NCI-H2196 (cell line): ENCODE data around the gene COL4A5.
"Not testable (repeated sequence)": the region's sequence is repeated elsewhere in the genome, so short reads cannot be mapped to it uniquely, and the experiment has no call there.

Experiments
- DNase-seq: peaks from one replicate; lab custom pipeline; 2025; ENCODE audit not compliant: unreplicated experiment; lab: John Stamatoyannopoulos, UW

The COL4A5 gene

DNA sequence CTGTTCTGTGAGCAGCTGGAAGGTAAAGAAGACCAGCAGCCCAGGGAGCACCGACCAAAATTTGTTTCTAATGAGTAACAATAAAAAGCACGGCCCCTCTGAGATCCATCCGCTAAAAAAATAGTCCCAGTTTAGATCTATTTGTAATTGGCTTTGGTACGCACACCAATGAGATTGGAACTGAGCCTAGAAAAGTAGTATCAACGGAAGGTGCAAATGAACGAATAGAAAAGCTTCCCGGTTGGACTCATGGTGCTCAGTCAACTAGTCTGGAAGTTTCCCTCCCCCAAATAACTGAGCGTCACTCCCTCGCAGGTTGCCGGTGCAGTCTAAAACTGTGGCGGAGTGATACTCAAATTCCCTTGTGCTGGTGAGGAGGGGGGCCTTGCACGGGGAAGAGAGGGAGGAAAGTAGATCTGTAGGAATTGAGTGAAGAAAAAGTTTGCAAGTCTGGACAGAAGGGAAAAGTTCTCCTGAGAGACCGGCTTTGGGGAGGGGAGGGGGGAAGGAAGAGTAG, at the start of gene COL4A5:
COL4A5 (plus strand) TSS at position 413 of the 517 bp plus-strand sequence. CDS start 288 bp downstream, outside the sequence.
- peak; percentile 74 for DNase-seq

DNA sequence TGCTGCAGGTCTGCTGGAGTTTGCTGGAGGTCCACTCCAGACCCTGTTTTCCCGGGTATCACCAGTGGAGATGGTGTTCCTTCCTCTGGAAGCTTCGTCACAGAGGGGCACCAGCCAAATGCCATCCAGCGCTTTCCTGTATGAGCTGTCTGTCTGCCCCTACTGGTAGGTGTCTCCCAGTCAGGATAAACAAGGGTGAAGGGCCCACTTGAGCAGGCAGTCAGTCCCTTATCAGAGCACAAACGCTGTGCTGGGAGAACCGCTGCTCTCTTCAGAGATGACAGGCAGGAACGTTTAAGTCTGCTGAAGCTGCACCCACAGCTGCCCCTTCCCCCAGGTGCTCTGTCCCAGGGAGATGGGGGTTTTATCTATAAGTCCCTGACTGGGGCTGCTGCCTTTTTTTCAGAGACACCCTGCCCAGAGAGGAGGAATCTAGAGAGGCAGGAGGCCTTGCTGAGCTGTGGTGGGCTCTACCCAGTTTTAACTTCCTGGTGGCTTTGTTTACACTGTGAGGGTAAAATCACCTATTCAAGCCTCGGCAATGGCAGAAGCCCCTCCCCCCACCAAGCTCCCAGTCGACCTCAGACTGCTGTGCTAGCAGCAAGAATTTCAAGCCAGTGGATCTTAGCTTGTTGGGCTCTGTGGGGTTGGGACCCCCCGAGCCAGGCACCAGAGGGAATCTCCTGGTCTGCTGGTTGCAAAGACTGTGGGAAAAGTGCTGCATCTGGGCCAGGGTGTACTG, 48.5 kb upstream of the COL4A5 start:
- DNase-seq, result not testable (repeated sequence)

DNA sequence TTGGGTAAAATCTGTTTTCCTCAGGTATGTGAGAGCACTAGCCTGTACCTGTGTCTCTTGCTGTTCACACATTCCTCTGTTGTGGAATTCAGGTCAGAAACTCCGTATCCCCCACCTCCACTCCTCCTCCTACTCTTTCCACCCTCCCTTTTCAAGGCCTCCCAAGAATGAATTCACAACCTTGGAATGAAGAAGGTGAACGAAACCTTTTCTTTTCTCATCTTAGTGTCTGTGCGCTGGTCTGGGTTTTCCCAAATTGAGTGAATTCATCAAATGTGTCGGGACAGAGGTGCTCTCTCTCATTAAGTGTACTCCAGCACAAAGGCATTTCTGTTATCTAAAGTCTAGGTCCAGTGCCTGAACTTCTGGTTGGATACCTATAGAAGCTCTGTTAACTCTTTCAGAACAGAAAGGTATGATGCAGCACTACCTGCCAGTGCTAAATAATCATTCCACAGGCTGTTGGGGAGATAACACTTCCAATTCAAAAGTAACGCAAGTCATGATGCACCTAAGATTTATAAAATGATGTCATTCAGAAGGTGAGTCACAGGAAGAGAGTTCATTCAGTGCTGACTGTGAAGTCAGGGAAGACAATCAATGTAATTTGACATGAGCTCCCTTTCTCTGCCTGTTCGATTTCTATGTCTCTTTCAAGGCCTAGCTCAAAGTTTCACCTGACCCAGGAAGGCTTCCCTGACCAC, 43.3 kb upstream of the COL4A5 start:
- no peak for DNase-seq

DNA sequence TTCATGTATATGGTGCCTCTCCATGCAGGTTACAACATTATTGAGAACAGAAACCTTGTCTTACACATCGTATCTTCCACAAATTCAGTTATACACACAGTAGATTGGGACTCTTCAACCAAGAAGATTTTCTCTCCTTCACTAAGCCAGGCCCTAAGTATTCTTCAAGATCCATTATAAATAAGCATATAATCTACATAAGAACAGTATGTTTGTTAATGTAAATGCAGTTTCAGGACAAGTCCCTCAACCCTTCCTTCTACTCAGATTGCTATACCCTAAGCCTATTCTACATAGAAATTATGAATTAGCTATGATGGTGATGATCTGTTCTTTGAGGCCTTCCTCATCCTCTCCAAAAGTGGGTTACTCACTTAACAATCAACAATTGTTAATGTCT, 42.7 kb upstream of the COL4A5 start:
- no peak for DNase-seq

DNA sequence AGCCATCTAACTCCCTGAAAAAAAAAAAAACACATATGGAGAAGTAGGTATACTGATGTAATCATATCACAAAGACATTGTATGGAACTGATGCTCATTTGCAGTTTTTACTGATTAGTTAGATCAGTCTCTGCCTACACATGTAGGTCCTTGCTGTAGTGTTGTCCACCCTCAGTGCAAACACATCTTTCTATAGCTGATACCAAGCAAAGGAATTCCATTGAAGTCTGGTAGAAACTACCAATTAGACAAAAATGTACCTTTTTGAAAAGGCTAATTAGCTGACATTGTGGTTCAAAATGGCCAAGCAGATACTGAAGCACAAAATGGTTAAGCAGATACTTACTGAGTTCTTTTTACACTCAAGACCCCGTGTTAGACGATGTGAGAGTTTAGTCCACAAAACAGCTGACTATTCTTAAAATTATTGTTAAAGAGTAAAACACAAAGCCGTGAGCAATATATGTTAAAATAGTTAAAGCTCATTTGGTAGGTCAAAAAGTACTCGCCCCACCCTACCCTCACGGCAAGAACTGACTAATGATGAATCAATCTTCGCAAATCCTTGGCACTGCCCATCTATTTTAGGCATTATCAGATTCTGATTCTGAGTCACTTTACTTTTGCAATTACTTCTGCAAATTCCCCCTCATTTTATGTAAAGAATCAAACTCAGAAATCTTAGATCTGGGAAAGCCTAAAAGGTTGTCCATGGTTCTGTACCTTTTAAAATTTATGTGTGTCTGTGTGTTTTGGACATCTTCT, 41.8 kb upstream of the COL4A5 start:
- DNase-seq, result no peak

DNA sequence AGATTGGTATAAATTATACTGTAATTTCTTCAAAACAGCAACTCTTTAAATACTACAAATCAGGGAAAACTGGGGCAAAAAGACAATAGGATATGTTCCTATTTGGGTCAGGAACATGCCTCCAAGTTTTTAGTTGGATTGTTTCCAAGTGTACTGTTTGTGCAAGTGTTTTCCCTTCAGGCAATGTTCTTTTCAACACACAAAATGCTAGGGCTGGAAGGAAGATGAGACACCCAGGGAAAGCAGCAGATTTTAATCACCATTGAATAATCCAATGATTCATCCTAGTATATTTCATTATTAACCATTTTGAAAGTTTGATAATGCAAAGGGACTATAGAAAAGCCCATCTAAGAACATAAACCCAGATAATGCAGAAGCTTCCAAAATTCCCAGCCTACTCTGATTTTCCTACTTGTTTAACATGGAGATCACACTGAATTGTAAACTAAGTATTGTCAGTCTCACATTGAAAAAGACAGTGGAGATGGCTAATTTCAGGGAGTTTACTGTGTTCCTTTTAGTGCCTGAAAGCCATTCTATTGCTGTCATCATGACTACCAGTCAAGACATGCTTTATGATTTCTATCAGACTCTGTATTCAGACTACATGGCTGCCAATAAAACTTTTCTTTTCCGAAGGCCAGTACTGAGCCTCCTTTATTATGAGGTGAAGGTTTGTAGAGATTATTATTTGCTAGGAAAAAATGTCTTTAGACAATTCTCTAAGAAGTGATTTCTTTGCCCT, 40.0 kb upstream of the COL4A5 start:
- no peak for DNase-seq

DNA sequence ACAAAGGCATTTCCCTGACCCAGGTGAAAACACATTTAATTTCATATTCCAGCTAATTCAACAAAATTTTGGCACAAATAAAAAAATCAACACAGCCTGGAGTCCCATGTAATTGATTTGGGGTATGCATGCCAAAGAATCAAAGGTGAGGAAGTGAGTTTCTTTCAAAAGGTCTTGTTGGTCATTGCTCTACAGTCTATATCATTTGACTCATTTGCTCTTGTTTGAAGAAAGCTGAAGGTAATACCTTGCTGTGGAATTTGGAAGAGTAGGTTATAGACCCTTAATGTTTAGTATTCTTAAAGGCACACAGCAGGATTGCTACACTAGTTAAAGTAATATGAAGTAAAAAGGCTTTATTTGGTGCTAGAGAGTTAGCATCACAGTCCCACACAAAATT, 26.9 kb upstream of the COL4A5 start:
- DNase-seq, result no peak

DNA sequence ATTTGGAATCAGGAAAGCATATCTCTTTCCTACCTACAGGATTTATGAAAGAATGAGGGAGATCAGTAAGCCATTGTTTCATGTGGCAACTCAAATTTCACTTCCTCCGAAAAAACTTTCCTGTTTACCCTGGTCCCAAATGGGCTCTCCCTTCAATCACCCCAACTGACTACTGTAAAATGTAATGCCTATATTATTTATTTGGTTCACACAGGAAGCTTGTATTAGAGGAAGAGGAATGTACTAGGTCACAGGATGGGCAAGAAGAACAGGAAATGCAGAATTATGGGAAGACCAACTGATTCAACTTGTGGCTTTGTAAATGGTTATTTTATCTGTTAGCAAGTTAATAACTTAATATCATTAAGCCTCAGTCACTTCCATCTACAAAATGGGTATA, 24.5 kb upstream of the COL4A5 start:
- no peak for DNase-seq

DNA sequence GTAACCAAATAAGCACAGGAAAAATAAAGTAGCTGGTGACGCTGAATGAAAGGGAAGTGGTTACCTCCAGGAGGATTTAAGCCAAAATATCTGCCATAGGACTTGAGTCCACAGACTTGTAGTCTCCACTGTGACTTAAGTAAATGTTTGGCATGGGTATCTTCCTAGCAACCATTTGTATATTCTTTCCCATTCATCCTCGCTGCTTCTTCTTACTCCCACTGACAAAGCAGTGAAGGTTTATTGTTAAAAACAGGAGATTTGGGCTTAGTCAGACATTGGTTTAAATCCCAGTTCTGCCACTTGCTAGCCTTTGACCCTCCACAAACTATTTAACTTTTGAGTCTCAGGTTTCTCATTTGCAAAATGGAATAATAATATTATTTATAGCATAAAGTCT, 23.7 kb upstream of the COL4A5 start:
- peak; percentile 50 for DNase-seq

DNA sequence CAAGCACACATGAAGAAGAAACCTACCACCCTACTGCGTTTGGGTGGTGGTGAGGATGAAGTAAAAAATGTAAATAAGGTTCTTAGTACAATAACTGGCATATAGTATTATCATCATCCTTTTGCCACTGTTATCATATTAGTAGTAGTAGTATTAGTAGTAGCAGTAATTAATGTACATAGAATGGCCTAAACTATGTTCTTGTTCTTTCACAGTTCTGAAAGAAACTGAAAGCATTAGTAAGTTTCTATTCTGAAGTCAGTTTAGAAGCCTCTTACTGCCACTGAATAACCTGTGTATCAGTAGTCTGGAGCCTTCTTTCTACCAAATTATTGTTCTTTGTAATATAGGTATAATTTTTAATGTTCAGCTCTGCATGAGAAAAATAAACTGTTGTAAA, 22.4 kb upstream of the COL4A5 start:
- no peak for DNase-seq

DNA sequence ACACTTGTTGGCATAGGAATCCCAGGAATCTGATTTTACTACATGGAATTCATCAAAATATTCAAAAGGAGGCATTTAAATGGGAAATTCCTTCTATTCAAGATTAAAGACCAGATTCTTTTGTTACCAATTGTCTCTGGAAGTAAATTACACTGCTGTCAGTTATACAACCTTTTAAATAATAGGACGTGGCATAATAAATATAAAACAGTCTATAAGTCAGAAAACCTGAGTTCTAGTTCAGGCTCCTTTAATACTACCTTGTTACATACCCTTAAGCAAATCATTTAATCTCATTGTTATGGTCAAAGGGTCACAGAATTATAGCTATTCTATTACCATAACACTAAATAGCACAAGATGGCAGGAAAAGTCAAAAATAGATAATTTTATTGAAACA, 20.2 kb upstream of the COL4A5 start:
- no peak for DNase-seq

DNA sequence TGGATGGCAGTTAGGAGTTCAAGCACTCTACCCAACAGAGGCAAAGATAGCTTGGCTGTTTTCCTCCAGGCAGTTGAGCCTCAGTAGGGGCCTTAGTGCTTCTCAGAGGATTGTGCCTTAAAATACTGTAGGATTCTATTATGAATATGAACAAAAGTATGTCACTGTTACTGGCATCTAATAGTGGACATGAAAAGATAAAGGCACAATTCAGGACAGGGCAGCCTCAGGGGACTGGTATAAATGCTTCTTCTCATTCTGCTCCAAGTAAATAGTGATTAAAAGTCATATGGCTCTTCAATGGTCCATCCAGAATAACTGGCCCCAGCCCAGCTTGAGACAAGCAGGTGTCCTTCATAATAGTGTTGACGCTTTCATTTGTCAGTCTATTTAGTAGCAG, 19.2 kb upstream of the COL4A5 start:
- no peak for DNase-seq

DNA sequence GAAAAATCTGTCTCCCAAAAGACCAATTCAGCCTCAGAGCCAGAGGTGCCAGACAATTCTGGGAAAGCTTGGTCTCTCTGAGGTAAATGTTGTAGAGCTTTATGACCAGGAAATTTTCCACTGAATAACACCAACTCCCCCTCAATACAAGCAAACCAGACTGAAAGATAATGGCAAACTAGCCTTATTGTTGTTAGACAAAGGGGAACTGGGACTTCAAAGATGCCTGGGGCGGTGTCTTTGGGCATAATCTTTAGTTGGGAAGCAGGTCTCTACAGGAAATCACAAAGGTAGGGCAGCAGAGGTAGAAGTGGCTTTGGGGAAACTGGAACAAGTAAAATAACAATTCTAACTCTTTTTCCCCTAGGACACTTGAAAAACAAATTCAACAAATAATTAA, 13.4 kb upstream of the COL4A5 start:
- no peak for DNase-seq

DNA sequence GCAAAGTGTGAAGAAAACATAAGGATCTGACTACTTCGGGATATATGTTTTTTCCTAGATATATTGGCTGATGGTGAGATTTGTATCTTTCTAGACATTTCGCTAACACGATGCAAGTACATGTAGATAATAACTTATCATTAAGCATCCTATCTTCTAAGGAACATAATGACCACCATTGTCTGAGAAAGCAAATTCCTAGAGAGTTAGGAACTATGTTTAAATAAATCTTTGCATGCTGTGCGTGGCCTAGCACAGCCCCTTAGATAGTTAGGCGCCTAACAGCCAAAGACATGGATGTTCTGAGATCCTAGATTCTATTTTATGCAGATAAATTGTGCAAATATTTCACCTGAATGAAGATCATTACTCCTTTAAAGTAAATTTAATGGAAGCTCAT, 4.4 kb upstream of the COL4A5 start:
- DNase-seq, result no peak

DNA sequence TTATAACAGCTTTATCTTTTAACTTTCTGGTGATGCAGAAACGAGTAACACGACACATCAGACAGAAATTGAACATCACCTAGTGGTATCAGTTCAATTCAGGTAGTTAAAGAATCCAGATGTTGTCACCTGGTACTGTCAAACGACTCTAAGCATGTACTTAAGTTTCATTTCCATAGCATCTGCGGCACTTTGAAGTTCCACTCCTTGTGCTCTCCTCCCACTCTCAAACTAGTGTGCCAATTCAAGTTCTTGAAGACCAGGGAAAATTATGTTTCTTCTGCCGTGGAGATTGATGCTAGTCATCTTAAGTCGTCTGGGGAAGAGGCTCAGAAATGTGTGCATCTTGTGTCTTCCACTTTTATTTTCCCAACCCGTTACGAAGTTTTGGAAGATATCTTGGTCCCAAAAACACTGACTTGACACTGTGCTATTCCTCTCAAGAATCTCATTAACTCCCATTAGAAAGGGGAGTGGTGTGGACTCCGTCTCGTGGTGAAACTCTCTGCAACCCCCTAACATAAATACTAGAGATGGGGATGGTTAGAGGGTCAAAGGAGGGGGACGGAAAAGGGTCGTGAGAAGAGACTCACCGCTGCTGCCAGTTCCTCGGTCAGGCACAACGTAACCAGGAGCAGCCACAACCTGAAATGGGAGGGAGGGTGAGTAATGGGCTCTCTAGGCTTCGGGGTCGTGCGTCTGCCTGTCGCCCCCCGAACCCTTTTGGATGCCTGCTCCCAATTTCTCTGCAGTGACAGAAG, 2.1 kb upstream of the COL4A5 start:
- DNase-seq, result no peak

DNA sequence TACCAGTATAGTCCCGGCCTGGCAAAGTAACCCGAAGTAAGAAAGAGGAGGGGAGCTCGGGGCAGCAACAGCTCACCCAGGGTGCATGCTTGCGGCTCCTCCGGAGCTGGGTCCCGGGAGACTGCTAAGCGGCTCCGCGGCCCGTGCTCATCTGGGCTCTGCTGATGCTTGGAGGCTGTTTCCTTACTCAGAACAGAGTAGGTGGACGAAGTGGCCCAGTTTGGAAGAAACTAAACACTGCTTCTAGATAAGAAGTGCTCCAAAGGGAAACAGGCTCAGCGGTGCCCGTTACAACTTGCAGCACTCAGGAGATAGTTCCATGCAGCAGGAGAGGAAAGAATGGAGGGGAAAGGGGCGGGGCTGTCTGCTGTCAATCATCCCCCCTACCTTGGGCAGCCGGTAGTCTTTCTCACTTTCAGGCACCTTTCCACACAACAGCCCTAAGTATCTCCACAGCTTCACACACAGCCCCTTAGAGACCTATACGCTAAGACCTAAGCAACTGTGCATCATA, 1.5 kb upstream of the COL4A5 start, which contains the start of gene COL4A6:
COL4A6 (minus strand) TSS at position 313 of the 514 bp plus-strand sequence; CDS start at position 87, 226 bp downstream.
- DNase-seq, result peak; percentile 19

DNA sequence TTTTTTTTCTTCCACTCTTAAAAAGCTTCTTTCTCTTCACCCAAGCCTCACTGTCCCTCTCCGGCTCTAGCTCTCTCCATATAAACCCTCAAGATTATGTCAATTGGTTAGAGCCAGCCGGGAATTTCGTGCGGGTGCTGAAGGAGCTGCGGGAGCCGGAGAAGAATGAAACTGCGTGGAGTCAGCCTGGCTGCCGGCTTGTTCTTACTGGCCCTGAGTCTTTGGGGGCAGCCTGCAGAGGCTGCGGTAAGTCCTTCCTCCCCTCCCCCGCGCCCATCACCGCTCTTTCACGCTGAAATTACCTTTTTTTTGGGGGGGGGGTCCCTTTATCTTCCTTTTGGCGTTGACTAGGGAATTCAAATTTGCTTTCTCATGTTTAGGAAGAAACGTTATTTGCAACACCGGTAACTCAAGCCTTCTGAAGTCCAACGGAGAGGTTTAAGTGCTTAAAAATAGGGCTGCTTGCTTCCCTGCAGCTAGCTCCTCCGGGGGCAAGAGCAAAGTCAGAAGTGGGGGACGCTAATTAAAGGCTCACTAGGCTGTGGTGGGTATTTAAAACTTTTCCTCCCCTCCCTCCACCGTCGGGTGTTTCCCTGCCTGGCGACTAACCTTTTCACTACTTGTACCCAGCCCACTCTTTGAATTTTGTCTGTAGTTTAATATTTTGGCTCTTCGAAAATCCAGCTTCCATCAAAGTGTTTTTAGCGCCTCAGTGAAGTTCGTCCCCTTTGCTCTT, 491 bp downstream of the COL4A5 start:
- no peak for DNase-seq

DNA sequence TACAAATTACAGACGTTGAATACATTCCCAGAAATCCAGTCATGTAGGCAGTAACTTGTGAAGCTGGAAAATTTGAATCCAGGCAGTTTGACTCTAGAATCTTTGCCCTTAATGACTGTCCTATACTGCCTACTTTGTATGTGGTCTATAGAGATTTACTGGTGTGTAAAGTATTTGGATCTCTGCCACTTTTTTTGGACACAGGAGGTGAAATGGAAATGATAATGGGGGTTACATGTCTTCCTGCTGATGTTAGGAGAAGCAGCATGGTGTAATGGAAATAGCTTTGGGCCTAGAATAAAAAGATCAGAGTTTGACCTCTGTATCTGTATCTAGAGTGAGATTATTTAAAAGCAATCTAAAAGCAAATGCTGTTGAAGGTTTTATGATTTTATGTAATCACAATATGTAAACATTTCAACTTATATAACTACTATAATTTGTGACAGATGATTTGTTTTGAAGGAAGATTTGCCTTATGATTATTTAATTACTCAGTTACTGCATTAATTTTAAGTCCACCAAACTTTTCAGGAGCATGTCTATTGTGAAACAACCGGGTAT, 3.3 kb downstream of the COL4A5 start:
- no peak for DNase-seq

DNA sequence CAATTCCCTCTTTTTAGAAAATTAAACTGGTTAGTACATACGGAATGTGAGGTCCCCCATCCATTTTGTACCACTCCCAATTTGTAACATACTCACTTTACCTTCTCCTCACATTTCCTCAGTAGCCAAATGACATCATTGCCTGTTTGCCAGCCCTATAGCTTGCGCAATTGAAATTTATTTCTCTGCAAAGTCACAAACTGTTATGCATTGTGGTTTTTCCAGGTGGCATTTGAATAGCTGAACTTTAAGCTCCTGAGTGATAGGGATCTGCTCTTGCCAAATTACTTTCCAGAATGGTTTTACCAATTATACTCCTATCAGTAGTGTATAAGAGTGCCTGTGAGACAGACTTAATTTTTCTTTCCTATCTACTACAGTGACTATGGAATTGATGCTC, 7.7 kb downstream of the COL4A5 start:
- no peak for DNase-seq
